Nephron (organoid): Measurements from ENCODE around the gene NKAIN2.

Experiments
- H3K27ac Mint-ChIP-seq, 3 experiments: 2 replicates each; pipeline ENCODE4 v1.8.0; 2020; ENCODE audit warnings: mixed read lengths in 3 of 3, mild to moderate bottlenecking in 2 of 3, moderate library complexity in 1 of 3
- H3K27me3 Mint-ChIP-seq: 2 replicates; pipeline ENCODE4 v1.8.0; 2021; ENCODE audit warnings: low read depth, mild to moderate bottlenecking, moderate library complexity, mixed read lengths
- H3K36me3 Mint-ChIP-seq: 2 replicates; pipeline ENCODE4 v1.8.0; 2020; ENCODE audit warnings: low read depth, mixed read lengths
- H3K4me1 Mint-ChIP-seq: 2 replicates; pipeline ENCODE4 v1.8.0; 2020; ENCODE audit warnings: mixed read lengths
- H3K4me3 Mint-ChIP-seq, 3 experiments: 2 replicates each; pipeline ENCODE4 v1.8.0; 2020; ENCODE audit warnings: mild to moderate bottlenecking in 3 of 3, mixed read lengths in 3 of 3, moderate library complexity in 2 of 3
- H3K9me3 Mint-ChIP-seq: 2 replicates; pipeline ENCODE4 v1.8.0; 2020; ENCODE audit warnings: mixed read lengths
- TF ChIP-seq, protein P1 (sequence below), 3 experiments: fragments of 200-600 bp; sonication (generic); IDR thresholded peaks; one replicate each; pipeline ENCODE4 v1.5.0; 2021; ENCODE audit warnings: antibody characterized with exemption in 3 of 3; ENCODE audit not compliant: unreplicated experiment in 3 of 3

NKAIN2 gene

DNA sequence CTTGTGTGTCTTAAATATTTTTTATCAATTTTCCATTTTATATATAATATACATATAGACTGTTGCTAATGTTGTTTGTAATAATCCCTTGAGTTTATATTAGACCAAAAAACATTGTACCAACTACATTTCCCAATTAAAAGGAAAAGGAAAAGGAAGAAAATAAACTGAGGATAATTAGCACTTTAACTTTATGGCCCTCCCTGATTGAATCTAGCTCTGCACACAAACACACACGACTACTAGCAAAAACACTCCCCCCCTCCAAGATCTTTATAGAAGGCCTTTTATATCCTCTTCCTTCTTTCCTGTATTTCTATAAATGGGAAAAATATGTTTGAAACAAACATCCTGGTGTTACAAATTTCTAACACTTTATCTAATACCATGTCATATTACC is 276.8 kb downstream of the NKAIN2 start:
- Mint-ChIP-seq H3K4me1 (peaks cover 47% of the 10 kb centered on the region), H3K27ac (peak overlapping the region; percentile 29 to 72 (median 30)), H3K27me3 (no peaks in the 10 kb centered on the region), H3K4me3 (peak overlapping the region; percentile 0 to 22 (median 4)), H3K36me3 (no peaks in the 10 kb centered on the region), H3K9me3 (no peaks in the 10 kb centered on the region)
- TF ChIP-seq, protein P1, sequence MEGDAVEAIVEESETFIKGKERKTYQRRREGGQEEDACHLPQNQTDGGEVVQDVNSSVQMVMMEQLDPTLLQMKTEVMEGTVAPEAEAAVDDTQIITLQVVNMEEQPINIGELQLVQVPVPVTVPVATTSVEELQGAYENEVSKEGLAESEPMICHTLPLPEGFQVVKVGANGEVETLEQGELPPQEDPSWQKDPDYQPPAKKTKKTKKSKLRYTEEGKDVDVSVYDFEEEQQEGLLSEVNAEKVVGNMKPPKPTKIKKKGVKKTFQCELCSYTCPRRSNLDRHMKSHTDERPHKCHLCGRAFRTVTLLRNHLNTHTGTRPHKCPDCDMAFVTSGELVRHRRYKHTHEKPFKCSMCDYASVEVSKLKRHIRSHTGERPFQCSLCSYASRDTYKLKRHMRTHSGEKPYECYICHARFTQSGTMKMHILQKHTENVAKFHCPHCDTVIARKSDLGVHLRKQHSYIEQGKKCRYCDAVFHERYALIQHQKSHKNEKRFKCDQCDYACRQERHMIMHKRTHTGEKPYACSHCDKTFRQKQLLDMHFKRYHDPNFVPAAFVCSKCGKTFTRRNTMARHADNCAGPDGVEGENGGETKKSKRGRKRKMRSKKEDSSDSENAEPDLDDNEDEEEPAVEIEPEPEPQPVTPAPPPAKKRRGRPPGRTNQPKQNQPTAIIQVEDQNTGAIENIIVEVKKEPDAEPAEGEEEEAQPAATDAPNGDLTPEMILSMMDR (IDR thresholded peaks at IDR 0.05; ENCODE audit: unreplicated experiment in 3 of 3) = no peak

DNA sequence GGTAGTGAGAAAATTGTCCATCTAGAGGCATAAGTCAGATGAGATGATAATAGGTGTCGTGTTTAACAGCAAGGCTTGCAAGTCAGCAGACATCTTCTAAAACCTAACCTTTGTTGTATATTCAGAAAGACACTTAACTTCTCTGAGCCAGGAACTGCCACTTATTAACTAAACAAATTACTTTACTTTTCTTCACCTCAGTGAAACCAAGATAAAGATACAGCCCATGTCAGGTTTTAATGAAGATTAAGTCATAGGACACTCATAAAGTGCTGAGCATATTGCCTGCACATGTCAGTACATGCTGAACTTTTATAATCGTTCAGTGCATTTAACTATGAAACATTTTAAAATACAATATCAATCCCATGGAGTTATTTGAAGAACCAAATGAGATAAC is 286.8 kb downstream of the NKAIN2 start:
- Mint-ChIP-seq H3K27ac (no peak overlapping the region), H3K27me3 (no peaks in the 10 kb centered on the region), H3K36me3 (no peaks in the 10 kb centered on the region), H3K9me3 (no peaks in the 10 kb centered on the region), H3K4me1 (peaks cover 4% of the 10 kb centered on the region), H3K4me3 (no peak overlapping the region)
- TF ChIP-seq, protein P1 (IDR thresholded peaks at IDR 0.05; ENCODE audit: unreplicated experiment in 3 of 3) = no peak

DNA sequence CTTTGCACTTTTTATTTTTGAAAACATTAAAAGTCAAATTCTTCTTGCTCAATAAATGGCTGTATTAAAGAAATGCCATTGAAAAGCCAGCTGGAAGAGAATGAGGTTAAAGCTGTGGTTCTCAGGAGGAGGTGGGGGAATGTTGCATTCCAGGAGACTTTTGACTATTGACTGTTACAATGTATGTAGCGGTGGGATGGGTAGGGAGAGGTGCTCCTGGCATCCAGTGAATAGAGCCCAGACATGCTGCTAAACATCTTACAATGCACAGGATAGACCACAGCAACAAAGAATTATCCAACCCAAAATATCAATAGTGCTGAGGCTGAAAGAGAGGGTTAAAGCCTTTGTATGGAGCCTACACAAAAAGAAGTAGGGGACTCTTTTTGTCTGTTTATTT is 295.9 kb downstream of the NKAIN2 start:
- Mint-ChIP-seq H3K4me1 (no peaks in the 10 kb centered on the region), H3K36me3 (no peaks in the 10 kb centered on the region), H3K9me3 (no peaks in the 10 kb centered on the region), H3K4me3 (no peak overlapping the region), H3K27ac (no peak overlapping the region), H3K27me3 (no peaks in the 10 kb centered on the region)
- TF ChIP-seq, protein P1 (IDR thresholded peaks at IDR 0.05; ENCODE audit: unreplicated experiment in 3 of 3) = no peak

DNA sequence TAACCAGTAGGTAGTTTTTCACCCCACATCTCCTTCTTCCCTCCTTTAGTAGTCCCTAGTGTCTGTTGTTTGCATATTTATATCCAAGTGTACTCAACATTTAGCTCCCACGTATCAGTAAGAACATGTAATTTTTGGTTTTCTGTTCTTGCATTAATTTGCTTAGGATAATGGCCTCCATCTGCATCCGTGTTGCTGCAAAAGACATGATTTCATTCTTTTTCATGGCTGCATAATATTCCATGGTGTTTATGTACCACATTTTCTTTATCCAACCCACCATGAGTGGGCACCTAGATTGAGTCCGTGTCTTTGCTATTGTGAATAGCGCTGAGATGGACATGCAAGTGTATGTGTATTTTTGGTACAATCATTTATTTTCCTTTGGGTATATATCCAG is 306.8 kb downstream of the NKAIN2 start:
- Mint-ChIP-seq H3K4me1 (no peaks in the 10 kb centered on the region), H3K27ac (no peak overlapping the region), H3K4me3 (no peak overlapping the region), H3K36me3 (no peaks in the 10 kb centered on the region), H3K27me3 (no peaks in the 10 kb centered on the region), H3K9me3 (peaks cover 3% of the 10 kb centered on the region)
- TF ChIP-seq, protein P1 (IDR thresholded peaks at IDR 0.05; ENCODE audit: unreplicated experiment in 3 of 3) = no peak

DNA sequence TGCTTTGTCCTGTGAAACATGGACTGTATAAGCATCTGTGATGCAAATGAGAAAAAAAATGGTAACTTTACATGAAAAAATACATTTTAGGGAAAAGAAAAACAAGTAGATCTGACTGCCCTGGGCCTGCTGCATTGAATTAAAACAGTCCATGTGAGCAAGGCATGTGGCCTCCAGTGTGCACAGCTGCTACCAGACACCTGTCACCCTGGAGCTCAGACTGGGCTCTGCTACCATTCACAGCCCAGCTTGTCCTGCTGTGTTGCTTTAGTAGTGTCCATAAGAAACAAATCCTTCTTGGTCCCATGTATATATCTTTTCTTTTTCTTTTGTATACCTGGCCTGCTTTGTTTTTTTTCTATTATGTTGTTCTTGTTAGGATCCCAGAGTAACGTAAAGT is 315.9 kb downstream of the NKAIN2 start:
- TF ChIP-seq, protein P1 (IDR thresholded peaks at IDR 0.05; ENCODE audit: unreplicated experiment in 3 of 3) = no peak
- no peaks in the 10 kb centered on the region for H3K9me3 Mint-ChIP-seq

DNA sequence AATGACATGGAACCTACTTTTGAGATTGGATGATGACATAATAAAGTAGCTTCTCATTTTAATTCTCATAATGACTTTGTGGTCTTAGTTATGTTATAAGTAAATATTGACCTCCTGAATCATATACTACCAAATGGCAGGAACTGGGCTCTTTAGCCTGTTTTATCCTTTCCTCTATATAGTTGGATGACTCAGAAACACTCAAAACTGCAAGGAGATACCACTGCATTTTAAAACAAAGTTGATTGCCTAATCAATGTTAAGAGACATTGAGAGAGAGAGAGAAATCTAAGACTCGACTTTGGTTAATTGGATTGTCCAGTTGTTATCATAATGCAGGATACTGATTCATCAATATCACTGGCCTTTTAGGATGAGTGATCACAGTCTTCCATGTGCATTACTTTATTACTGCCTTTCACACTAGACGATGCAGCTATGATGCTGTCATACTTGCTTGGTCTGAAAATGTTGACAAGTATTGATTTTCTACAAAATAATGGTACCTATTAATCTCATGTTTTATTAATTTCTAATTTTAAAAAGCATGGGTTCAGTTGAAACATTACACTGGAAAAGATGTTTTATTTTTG is 320.0 kb downstream of the NKAIN2 start:
- TF ChIP-seq, protein P1 (IDR thresholded peaks at IDR 0.05; ENCODE audit: unreplicated experiment in 3 of 3) = no peak
- Mint-ChIP-seq H3K27ac (no peak overlapping the region), H3K27me3 (no peaks in the 10 kb centered on the region), H3K9me3 (no peaks in the 10 kb centered on the region), H3K4me3 (no peak overlapping the region), H3K36me3 (no peaks in the 10 kb centered on the region), H3K4me1 (peaks cover 24% of the 10 kb centered on the region)

More for the DNA sequence above, 315.9 kb downstream of the NKAIN2 start:
- H3K27me3 Mint-ChIP-seq = no peaks in the 10 kb centered on the region
- H3K4me1 Mint-ChIP-seq = peaks cover 33% of the 10 kb centered on the region
- no peaks in the 10 kb centered on the region for H3K36me3 Mint-ChIP-seq
- peak overlapping the region in 1 of 3 experiments; percentile 46 for H3K4me3 Mint-ChIP-seq
- peak overlapping the region; percentile 8 to 70 (median 8) for H3K27ac Mint-ChIP-seq
